ENCODE results near the gene EVI5.

Gene EVI5

DNA sequence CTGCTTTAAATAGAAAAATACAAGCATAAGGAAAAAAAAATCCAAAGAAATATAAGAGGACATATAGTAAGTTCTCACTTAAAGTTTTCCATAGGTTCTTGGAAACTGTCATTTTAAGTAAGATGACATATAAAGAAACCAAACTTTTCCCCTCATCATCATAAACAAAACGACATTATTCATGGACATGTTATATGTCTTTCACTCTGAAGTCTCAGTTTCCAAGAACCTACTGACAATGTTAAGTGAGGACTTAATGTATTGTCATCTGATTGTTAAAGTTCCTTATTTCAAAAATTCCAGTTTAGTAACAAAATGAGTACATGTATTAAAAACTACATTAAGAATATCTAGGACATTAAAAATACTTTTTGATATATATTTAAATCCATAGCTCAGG lies 228.6 kb downstream of the EVI5 start:
- H3K79me2 ChIP-seq (ENCODE audit: insufficient read depth, low read length), result no peaks in the 10 kb centered on the region
- H3K4me3 ChIP-seq (ENCODE audit: low read depth, low read length, poor library complexity, severe bottlenecking), result no peak overlapping the region
- H2AFZ ChIP-seq (ENCODE audit: low read length), result no peak overlapping the region
- H3F3A ChIP-seq (ENCODE audit: insufficient read depth, low read length), result no peaks in the 10 kb centered on the region
- H3K27me3 ChIP-seq (ENCODE audit: insufficient read depth, low read length), result no peaks in the 10 kb centered on the region
- H3K9ac ChIP-seq (ENCODE audit: low read length), result no peak overlapping the region
- TF ChIP-seq EZH2 (IDR thresholded peaks at IDR 0.05; ENCODE audit: borderline replicate concordance, low read length), result no peak
- TF ChIP-seq, protein P1, sequence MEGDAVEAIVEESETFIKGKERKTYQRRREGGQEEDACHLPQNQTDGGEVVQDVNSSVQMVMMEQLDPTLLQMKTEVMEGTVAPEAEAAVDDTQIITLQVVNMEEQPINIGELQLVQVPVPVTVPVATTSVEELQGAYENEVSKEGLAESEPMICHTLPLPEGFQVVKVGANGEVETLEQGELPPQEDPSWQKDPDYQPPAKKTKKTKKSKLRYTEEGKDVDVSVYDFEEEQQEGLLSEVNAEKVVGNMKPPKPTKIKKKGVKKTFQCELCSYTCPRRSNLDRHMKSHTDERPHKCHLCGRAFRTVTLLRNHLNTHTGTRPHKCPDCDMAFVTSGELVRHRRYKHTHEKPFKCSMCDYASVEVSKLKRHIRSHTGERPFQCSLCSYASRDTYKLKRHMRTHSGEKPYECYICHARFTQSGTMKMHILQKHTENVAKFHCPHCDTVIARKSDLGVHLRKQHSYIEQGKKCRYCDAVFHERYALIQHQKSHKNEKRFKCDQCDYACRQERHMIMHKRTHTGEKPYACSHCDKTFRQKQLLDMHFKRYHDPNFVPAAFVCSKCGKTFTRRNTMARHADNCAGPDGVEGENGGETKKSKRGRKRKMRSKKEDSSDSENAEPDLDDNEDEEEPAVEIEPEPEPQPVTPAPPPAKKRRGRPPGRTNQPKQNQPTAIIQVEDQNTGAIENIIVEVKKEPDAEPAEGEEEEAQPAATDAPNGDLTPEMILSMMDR (IDR thresholded peaks at IDR 0.05; ENCODE audit: low read length), result no peak
- H3K4me1 ChIP-seq (ENCODE audit: insufficient read depth, low read length, severe bottlenecking), result no peaks in the 10 kb centered on the region
- H4K20me1 ChIP-seq (ENCODE audit: insufficient read depth, low read length), result no peaks in the 10 kb centered on the region
- H3K36me3 ChIP-seq (ENCODE audit: insufficient read depth, low read length), result no peaks in the 10 kb centered on the region
- no peak overlapping the region for H3K4me2 ChIP-seq (ENCODE audit: low read length)
- no peaks in the 10 kb centered on the region for H3K9me2 ChIP-seq (ENCODE audit: low read depth, low read length)
- H3K27ac ChIP-seq (ENCODE audit: low read depth, low read length, poor library complexity, severe bottlenecking), result no peak overlapping the region
- no peaks in the 10 kb centered on the region for H3K9me3 ChIP-seq (ENCODE audit: low read length)

DNA sequence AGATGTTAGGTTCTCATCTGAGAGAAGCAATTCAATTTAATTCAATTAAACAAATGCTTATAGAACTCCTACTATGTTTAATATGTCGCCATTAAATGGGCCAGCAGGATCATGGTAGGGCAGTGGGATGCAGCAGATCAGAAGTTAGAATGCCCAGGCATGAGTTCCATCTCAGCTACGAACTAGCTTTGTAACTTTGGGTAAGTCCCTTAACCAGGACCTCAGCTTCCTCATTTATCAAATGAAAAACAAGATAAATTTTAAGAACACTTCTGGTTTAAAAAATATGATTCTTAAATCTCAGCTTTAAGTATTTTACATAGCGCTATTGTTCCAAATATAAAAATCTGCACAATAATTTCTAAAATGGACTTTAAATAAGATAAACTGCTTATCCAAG lies 230.7 kb downstream of the EVI5 start:
- no peaks in the 10 kb centered on the region for H3K4me1 ChIP-seq (ENCODE audit: insufficient read depth, low read length, severe bottlenecking)
- H3F3A ChIP-seq (ENCODE audit: insufficient read depth, low read length), result no peaks in the 10 kb centered on the region
- no peaks in the 10 kb centered on the region for H3K79me2 ChIP-seq (ENCODE audit: insufficient read depth, low read length)
- H3K4me3 ChIP-seq (ENCODE audit: low read depth, low read length, poor library complexity, severe bottlenecking), result no peak overlapping the region
- H3K36me3 ChIP-seq (ENCODE audit: insufficient read depth, low read length), result no peaks in the 10 kb centered on the region
- H4K20me1 ChIP-seq (ENCODE audit: insufficient read depth, low read length), result no peaks in the 10 kb centered on the region
- no peak overlapping the region for H2AFZ ChIP-seq (ENCODE audit: low read length)
- no peak overlapping the region for H3K4me2 ChIP-seq (ENCODE audit: low read length)
- H3K27me3 ChIP-seq (ENCODE audit: insufficient read depth, low read length), result no peaks in the 10 kb centered on the region
- TF ChIP-seq EZH2 (IDR thresholded peaks at IDR 0.05; ENCODE audit: borderline replicate concordance, low read length), result no peak
- no peaks in the 10 kb centered on the region for H3K9me2 ChIP-seq (ENCODE audit: low read depth, low read length)
- H3K9ac ChIP-seq (ENCODE audit: low read length), result no peak overlapping the region
- H3K27ac ChIP-seq (ENCODE audit: low read depth, low read length, poor library complexity, severe bottlenecking), result no peak overlapping the region
- H3K9me3 ChIP-seq (ENCODE audit: low read length), result no peaks in the 10 kb centered on the region

DNA sequence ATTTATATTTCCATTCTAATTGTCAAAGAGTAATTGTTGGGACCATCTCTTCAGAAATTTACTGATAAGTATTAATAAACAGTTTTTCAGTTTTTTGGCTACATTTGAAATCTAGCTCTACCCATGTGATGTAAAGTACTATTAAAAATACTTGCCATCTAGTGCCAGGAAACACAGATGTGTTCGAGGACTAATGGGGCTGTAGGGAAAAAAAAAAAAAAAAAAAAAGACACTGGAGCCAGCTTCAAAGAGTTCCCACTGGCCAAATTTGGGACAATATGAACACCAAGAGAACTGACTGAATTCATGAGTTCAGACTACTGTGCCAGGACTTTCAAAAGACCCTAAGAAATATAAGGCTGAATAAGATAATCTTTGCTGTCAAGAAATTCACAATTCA lies 233.0 kb downstream of the EVI5 start:
- no peak overlapping the region for H2AFZ ChIP-seq (ENCODE audit: low read length)
- H3F3A ChIP-seq (ENCODE audit: insufficient read depth, low read length), result no peaks in the 10 kb centered on the region
- no peak overlapping the region for H3K9ac ChIP-seq (ENCODE audit: low read length)
- no peaks in the 10 kb centered on the region for H3K79me2 ChIP-seq (ENCODE audit: insufficient read depth, low read length)
- H3K4me3 ChIP-seq (ENCODE audit: low read depth, low read length, poor library complexity, severe bottlenecking), result no peak overlapping the region
- no peaks in the 10 kb centered on the region for H3K27me3 ChIP-seq (ENCODE audit: insufficient read depth, low read length)
- no peaks in the 10 kb centered on the region for H3K9me2 ChIP-seq (ENCODE audit: low read depth, low read length)
- no peak overlapping the region for H3K4me2 ChIP-seq (ENCODE audit: low read length)
- no peaks in the 10 kb centered on the region for H3K4me1 ChIP-seq (ENCODE audit: insufficient read depth, low read length, severe bottlenecking)
- H4K20me1 ChIP-seq (ENCODE audit: insufficient read depth, low read length), result no peaks in the 10 kb centered on the region
- no peak for TF ChIP-seq EZH2 (IDR thresholded peaks at IDR 0.05; ENCODE audit: borderline replicate concordance, low read length)
- TF ChIP-seq, protein P1 (IDR thresholded peaks at IDR 0.05; ENCODE audit: low read length), result no peak
- no peak overlapping the region for H3K27ac ChIP-seq (ENCODE audit: low read depth, low read length, poor library complexity, severe bottlenecking)
- no peaks in the 10 kb centered on the region for H3K9me3 ChIP-seq (ENCODE audit: low read length)
- no peaks in the 10 kb centered on the region for H3K36me3 ChIP-seq (ENCODE audit: insufficient read depth, low read length)

DNA sequence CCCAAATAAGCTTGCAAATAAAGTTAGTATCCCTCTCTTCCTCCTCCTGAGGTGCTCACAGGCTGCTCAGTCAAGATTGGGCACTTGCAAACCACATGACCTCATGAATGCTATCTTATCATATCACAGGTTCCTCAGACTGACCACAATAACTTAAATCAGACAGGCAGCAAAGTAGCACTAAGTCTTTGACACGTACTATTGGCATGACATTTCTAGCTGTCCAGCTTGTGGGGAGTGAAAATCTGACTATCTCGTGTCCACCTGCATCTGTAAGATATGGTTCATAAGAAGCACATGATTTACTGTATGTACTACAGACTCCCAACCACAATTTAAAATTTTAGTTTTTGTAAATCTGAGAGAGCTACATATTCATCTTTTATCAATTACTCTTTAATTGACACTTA lies 240.1 kb downstream of the EVI5 start:
- Histone ChIP-seq H3F3A (ENCODE audit: insufficient read depth, low read length) (no peaks in the 10 kb centered on the region), H3K27ac (ENCODE audit: low read depth, low read length, poor library complexity, severe bottlenecking) (no peak overlapping the region), H3K4me2 (ENCODE audit: low read length) (no peak overlapping the region), H3K4me1 (ENCODE audit: insufficient read depth, low read length, severe bottlenecking) (peaks cover 6% of the 10 kb centered on the region), H3K27me3 (ENCODE audit: insufficient read depth, low read length) (no peaks in the 10 kb centered on the region), H2AFZ (ENCODE audit: low read length) (no peak overlapping the region), H3K4me3 (ENCODE audit: low read depth, low read length, poor library complexity, severe bottlenecking) (no peak overlapping the region), H3K79me2 (ENCODE audit: insufficient read depth, low read length) (no peaks in the 10 kb centered on the region), H3K9me2 (ENCODE audit: low read depth, low read length) (no peaks in the 10 kb centered on the region), H4K20me1 (ENCODE audit: insufficient read depth, low read length) (no peaks in the 10 kb centered on the region), H3K9me3 (ENCODE audit: low read length) (no peaks in the 10 kb centered on the region), H3K36me3 (ENCODE audit: insufficient read depth, low read length) (no peaks in the 10 kb centered on the region), H3K9ac (ENCODE audit: low read length) (no peak overlapping the region)
- TF ChIP-seq, protein P1 (IDR thresholded peaks at IDR 0.05; ENCODE audit: low read length), result no peak
- no peak for TF ChIP-seq EZH2 (IDR thresholded peaks at IDR 0.05; ENCODE audit: borderline replicate concordance, low read length)

Data from OCI-LY1 (cell line).